ENCODE results near the gene LRRK2. TPM values are rescaled to one million over a fixed set of nuclear protein-coding genes. Genes with fewer than 3 reads are reported as not detected.

Gene LRRK2
- total and polyA plus RNA-seq, 10 of the 15 experiments (the other 5 are each of a cell fraction or from before 2014, with no cell fraction given), result 0.80 to 32.6 (median 1.4) TPM

DNA sequence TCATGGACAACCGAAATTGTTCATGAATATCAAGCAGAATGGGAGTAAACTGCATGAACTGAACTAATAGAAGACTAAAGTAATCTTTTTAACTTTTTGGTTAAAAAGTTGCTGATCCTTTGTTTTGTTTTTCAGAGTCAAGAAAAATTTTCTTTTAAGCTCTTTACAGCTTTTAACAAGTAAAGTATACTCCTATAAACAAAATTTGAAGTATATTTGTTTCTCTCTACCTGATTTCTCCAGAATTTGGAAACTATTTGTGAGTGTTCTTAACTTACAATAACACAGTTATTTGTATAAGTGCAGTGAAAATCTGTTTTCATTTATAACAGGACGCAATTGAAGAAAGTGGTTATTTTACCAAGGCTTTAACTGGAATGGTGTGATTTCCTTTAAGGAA lies 12.2 kb upstream of the LRRK2 start:
- H3K9me3 ChIP-seq (replicated peaks; ENCODE audit: control insufficient read depth, insufficient read depth, low read length), result no peaks in the 10 kb centered on the region
- H2AFZ ChIP-seq (ENCODE audit: control insufficient read depth, low read depth, low read length), result no peak overlapping the region
- in situ Hi-C loops (cut with MboI), result no loop called here
- TF ChIP-seq FOS (IDR thresholded peaks at IDR 0.05; ENCODE audit: borderline replicate concordance, extremely low read depth, insufficient read length) (no peak), ZNF217 (IDR thresholded peaks at IDR 0.05) (no peak), ZZZ3 (IDR thresholded peaks at IDR 0.05; ENCODE audit: control insufficient read depth, insufficient read length, low read depth) (no peak), GATAD2B (conservative IDR thresholded peaks at IDR 0.05; ENCODE audit: low read depth) (no peak), PAX5 (IDR thresholded peaks at IDR 0.05; ENCODE audit: borderline replicate concordance, low read depth, low read length) (no peak), TAF1 (IDR thresholded peaks at IDR 0.05; ENCODE audit: borderline replicate concordance, low read depth, low read length) (no peak), RAD21 (IDR thresholded peaks at IDR 0.05; ENCODE audit: insufficient read depth, low read depth, low read length) (no peak), YY1 (IDR thresholded peaks at IDR 0.05; ENCODE audit: low read depth, low read length) (no peak), SREBF2 (IDR thresholded peaks at IDR 0.05; ENCODE audit: low read length) (no peak), NR2F1 (conservative IDR thresholded peaks at IDR 0.05) (no peak), MEF2B (IDR thresholded peaks at IDR 0.05; ENCODE audit: partially characterized antibody, poor library complexity, severe bottlenecking) (no peak), ZBED1 (IDR thresholded peaks at IDR 0.05; ENCODE audit: borderline replicate concordance) (no peak), NFYA (IDR thresholded peaks at IDR 0.05; ENCODE audit: borderline replicate concordance, low read depth, low read length) (no peak), BHLHE40 (IDR thresholded peaks at IDR 0.05; ENCODE audit: borderline replicate concordance in 1 of 2, low read depth in 2 of 2, low read length in 1 of 2) (no peak), IKZF2 (IDR thresholded peaks at IDR 0.05) (no peak), LARP7 (IDR thresholded peaks at IDR 0.05) (no peak), CBX5 (IDR thresholded peaks at IDR 0.05; ENCODE audit: low read depth) (no peak)
- TF ChIP-seq, protein P1, sequence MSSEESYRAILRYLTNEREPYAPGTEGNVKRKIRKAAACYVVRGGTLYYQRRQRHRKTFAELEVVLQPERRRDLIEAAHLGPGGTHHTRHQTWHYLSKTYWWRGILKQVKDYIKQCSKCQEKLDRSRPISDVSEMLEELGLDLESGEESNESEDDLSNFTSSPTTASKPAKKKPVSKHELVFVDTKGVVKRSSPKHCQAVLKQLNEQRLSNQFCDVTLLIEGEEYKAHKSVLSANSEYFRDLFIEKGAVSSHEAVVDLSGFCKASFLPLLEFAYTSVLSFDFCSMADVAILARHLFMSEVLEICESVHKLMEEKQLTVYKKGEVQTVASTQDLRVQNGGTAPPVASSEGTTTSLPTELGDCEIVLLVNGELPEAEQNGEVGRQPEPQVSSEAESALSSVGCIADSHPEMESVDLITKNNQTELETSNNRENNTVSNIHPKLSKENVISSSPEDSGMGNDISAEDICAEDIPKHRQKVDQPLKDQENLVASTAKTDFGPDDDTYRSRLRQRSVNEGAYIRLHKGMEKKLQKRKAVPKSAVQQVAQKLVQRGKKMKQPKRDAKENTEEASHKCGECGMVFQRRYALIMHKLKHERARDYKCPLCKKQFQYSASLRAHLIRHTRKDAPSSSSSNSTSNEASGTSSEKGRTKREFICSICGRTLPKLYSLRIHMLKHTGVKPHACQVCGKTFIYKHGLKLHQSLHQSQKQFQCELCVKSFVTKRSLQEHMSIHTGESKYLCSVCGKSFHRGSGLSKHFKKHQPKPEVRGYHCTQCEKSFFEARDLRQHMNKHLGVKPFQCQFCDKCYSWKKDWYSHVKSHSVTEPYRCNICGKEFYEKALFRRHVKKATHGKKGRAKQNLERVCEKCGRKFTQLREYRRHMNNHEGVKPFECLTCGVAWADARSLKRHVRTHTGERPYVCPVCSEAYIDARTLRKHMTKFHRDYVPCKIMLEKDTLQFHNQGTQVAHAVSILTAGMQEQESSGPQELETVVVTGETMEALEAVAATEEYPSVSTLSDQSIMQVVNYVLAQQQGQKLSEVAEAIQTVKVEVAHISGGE (CRISPR knock-in tag; IDR thresholded peaks at IDR 0.05), result no peak
- TF ChIP-seq, protein P2, sequence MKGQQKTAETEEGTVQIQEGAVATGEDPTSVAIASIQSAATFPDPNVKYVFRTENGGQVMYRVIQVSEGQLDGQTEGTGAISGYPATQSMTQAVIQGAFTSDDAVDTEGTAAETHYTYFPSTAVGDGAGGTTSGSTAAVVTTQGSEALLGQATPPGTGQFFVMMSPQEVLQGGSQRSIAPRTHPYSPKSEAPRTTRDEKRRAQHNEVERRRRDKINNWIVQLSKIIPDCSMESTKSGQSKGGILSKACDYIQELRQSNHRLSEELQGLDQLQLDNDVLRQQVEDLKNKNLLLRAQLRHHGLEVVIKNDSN (IDR thresholded peaks at IDR 0.05; ENCODE audit: borderline replicate concordance, extremely low read length, insufficient read depth, low read depth, low read length), result no peak
- DNase-seq (ENCODE audit: low read depth, low spot score) (no peak), ATAC-seq (no peak), FAIRE-seq (no peak)
- ChIA-PET SMC1A (ENCODE audit: uncharacterized antibody, unreplicated experiment) (interaction anchor here (0.8 to 9.3 kb wide), 7 partner anchors 9 to 54 kb away, joined by 3 to 50 read pairs (median 3); partner anchors contain the start of gene LRRK2), CTCF (interaction anchor here (1.7 to 1.8 kb wide), 2 partner anchors 12 to 54 kb away, joined by 3 to 4 read pairs; partner anchors contain the start of gene LRRK2), RAD21 (ENCODE audit: unreplicated experiment) (interaction anchor here (1.4 kb wide), 1 partner anchor 102 kb away, joined by 4 read pairs; no protein-coding TSS in a partner anchor), POLR2A (no interaction called here)
- no TSS peak for BruUV-seq (replicated peaks)
- H3K79me2 ChIP-seq (ENCODE audit: control insufficient read depth, insufficient read depth, low read length), result no peaks in the 10 kb centered on the region
- no peak overlapping the region for H3K9ac ChIP-seq (ENCODE audit: control insufficient read depth, insufficient read depth, low read length)
- no peaks in the 10 kb centered on the region for H4K20me1 ChIP-seq (ENCODE audit: control insufficient read depth, insufficient read depth)
- H3K4me1 ChIP-seq (ENCODE audit: control insufficient read depth, insufficient read depth, low read length), result peaks cover 8% of the 10 kb centered on the region
- H3K4me2 ChIP-seq (ENCODE audit: control insufficient read depth, insufficient read depth), result no peak overlapping the region
- 84% methylated on average over 2 of the region's 2 CpGs for WGBS (ENCODE audit: insufficient coverage, insufficient replicate concordance, low lambda C conversion rate, missing lambda C conversion rate)
- H3K36me3 ChIP-seq (ENCODE audit: control insufficient read depth in 2 of 2, insufficient read depth in 2 of 2, low read length in 1 of 2), result no peaks in the 10 kb centered on the region
- intact Hi-C loops (cut with micrococcal nuclease; ENCODE audit: unreplicated experiment), result no loop called here
- H3K4me3 ChIP-seq, result no peak overlapping the region
- no peak overlapping the region for H3K27ac ChIP-seq (ENCODE audit: control insufficient read depth, insufficient read depth)
- no peaks in the 10 kb centered on the region for H3K27me3 ChIP-seq (replicated peaks in 1 of 2; ENCODE audit: control insufficient read depth in 2 of 2, insufficient read depth in 2 of 2, low read length in 1 of 2)
